Dermis blood vessel endothelial cell (primary cell): ENCODE data around the gene RFX1. TPM values are rescaled to one million over a fixed set of nuclear protein-coding genes. Genes with fewer than 3 reads are reported as not detected.
"Not testable (repeated sequence)": the region's sequence is repeated elsewhere in the genome, so short reads cannot be mapped to it uniquely, and the experiment has no call there.

Experiments
- DNase-seq: peaks from one replicate; pipeline ENCODE4 v3.0.0; 2010
- total RNA-seq: library from RNA; depleted of rRNA; stranded (reverse); fragments of >200 nt; gene quantifications from 2 replicates; pipeline ENCODE4 v1.2.3, GENCODE V29; 2014

Gene RFX1
- total RNA-seq, 1 donor from 2014 or later, result 2.0 TPM

DNA sequence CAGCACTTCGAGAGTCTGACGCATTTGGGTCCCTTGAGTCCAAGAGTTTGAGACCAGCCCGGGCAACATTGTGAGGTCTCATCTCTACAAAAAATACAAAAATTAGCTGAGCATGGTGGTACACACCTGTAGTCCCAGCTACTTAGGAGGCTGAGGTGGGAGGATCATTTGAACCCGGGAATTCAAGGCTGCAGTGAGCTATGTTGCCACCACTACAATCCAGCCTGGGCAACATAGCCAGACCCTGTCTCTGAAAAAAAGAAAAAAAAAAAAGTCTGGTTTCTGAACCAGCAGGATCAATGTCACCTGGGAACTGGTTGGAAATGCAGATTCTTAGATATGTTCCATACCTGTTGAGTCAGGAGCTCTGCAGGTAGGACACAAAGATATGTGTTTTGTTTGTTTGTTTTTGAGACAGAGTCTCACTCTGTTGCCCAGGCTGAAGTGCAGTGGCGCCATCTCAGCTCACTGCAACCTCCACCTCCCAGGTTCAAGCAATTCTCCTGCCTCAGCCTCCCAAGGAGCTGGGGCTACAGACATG lies 20.6 kb upstream of the RFX1 start:
- DNase-seq, result not testable (repeated sequence)

DNA sequence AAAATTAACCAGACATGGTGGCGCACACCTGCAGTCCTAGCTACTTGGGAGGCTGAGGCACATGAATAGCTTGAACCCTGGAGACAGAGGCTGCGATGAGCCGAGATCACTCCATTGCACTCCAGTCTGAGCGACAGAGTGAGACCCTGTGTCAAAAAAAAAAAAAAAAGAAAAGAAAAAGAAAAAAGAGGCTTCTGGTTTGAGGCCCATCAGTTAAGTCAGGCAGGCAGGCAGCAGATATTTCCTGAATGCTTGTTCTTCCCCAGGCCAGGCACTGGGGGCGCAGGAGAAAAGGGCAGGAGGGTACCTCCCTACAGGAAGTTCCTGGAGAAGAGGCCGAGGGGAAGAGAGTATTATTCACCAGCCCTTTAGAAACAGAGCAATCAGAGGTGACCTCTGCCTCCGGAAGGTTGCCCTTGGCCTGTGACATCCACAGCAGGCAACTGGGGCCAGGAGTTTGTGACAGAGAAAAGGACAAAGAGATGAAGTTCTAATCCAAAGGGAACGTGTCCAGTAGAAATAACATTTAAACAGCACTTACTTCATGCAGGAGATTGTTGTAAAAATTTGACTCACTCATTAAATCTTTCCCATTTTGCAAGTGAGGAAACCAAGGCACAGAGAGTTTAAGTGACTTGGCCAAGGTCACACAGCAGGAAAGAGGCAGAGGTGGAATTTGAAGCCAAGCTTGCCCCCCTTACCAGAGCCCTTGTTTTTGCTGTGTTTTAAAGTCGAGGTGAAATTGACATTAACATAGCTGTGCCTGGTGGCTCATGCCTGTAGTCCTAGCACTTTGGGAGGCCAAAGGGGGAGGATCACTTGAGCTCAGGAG lies 17.5 kb upstream of the RFX1 start:
- peak; percentile 83 for DNase-seq

DNA sequence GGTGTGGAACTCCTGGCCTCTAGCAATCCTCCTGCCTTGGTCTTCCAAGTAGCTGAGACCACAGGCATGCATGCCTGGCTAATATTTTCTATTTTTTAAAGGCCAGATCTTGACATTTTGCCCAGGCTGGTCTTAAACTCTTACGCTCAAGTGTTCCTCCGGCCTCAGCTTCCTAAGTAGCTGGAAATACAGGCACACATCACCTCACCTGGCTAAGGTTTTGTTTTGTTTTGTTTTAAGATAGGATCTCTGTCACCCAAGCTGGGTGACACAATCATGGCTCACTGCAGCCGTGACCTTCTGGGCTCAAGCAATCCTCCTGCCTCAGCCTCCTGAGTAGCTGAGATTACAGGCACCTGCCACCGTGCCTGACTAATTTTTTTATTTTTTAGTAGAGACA lies 16.3 kb upstream of the RFX1 start:
- DNase-seq, result no peak

DNA sequence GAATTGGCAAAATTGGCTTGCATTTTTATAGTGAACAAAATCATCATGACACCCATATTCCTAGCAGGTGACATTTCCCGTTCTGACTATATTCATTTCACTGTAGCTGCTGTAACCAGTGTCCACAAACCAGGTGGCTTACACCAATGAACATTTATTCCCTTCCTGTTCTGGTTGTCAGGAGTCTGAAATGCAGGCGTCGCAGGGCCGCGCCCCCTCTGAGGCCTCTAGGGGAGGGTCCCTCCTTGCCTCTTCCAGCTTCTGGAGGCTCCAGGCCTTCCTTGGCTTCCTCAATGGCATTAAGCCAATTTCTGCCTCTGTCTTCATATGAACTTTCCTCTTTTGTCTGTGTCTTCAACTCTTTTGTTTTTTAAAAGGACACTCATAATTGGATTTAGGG lies 15.4 kb upstream of the RFX1 start:
- no peak for DNase-seq

DNA sequence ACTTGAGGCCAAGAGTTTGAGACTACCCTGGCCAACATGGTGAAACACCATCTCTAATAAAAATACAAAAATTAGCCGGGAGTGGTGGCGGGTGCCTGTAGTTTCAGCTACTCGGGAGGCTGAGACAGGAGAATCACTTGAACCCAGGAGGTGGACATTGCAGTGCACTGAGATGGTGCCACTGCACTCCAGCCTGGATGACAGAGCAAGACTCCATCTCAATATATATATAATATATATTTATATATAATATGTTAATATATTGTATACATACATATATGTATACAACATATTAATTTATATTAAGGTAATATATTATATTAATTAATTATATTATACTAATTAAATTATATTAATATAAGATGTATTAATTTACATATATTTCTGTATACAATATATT lies 13.6 kb upstream of the RFX1 start:
- DNase-seq, result not testable (repeated sequence)

DNA sequence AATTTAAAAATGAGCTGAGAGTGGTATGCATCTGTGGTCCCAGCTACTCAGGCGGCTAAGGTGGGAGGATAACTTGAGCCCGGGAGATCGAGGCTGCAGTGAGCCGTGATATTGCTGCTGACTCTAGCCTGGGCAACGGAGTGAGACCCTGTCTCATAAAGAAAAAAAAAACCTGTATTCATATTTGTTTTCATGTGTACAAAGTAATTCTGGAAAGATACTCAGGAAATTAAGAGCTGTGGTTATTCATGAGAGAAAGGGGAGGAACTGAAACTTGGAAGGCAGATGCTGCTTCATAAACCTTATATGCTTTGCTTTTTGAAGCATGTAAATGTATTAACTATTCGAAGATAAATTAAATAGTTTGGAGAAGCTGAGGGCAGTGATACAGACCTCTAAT lies 13.0 kb upstream of the RFX1 start:
- DNase-seq, result no peak

DNA sequence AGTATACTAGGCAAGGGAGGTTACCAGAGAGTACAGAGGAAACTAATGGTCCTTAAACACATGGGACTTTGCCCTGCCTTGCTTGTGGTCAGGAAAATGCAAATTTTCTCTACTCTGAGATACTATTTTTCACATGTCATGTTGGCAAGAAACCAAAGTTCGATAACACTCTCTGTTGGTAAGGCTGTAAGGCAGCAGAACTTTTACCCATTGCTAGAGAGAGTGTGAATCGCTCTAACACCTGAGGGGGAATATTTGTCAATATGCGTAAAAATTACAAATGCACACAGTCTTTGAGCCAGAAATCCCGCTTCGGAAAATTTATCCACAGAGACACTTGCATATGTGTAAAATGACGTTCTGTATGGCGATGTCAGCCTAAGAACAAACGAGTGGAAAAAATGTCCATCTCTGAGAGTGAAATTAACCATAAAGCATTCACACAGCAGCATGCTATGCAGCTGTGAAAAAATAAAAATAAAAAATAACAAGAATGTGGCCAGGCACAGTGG lies 9.5 kb upstream of the RFX1 start:
- DNase-seq, result no peak

DNA sequence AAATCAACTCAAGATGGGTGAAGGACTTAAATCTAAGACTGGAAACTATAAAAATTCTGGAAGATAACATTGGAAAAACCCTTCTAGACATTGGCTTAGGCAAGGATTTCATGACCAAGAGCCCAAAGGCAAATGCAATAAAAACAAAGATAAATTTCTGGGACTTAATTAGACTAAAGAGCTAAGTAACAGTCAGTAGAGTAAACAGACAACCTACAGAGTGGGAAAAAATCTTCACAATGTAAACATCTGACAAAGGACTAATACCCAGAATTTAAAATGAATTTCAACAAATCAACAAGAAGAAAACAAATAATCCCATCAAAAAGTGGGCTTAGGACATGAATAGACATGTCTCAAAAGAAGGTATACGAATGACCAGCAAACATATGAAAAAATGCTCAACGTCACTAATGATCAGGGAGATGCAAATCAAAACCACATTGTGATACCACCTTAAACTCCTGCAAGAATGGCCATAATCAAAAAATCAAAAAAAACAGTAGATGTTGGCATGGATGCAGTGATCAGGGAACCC lies 6.3 kb upstream of the RFX1 start:
- DNase-seq, result no peak

DNA sequence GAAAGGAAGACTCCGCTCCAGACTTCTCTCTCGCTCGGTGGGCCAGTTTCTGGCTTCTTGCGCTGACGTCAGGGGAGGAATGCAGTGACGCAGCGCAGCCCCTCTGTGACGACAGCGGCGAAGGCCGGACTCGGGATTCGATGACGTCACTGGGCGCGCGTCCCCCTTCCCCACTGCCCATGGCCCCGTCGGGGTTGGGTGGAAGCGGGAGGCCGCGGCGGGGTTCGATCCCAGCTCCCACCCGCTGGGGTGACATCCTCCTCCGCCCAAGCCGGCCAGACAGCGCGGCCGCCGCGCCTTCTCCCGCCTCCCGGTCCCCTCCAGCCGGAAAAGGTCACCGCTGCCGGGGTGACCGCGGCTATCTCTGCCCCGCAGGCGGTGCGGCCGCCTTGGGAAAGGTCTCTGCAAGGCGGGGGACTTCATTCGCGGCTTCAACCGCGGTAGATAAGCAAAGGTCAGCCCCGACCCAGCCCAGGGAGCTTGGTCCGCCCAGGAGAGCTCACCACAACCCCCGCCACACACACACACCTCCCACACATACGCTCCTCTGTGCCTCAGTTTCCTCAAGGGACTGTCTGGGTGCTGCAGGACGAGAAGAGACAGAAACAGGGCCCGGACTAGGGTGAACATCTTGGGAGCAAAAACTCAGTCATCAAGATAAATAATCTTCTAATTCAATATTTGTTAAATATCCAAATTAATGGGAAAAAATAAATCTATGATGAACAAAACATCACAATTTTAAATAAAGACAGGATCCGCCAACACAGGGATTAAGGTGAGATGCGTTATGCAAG lies 844 bp upstream of the RFX1 start:
- no peak for DNase-seq

DNA sequence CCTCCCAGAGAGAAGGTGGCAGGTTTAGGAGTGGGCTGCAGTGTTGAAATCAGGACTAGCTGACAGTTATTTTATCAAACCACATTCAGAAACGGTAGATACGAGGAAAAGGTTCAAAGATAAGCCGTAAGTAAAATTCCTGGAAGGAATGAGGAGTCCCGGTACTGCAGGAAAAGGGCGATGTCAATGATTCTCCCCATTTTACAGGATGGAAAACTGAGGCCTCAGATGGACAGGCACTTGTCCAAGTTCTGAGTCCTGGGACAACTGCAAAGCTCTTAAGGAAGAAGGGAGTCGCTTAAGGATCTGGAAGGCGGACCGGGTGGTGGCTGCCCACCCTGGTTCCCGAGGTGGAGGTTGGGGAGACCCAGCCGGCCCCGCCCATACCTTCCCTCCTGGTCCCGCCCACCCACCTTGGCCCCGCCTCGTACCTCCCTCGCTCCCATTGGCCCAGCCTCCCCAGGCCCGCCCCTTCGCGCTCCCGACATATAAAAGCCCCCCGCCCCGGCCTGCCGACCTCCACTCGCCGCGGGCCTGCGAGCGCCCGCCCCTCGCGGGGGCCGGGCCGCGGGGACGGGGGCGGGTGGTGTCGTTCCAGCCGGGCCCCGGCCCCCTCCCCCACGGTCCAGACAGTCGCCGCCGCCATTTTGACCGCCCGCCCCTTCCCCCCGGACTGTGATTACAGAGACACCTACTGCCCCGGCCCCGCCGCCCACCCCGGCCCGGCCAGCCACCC lies 603 bp downstream of the RFX1 start:
- peak; percentile 94 for DNase-seq

DNA sequence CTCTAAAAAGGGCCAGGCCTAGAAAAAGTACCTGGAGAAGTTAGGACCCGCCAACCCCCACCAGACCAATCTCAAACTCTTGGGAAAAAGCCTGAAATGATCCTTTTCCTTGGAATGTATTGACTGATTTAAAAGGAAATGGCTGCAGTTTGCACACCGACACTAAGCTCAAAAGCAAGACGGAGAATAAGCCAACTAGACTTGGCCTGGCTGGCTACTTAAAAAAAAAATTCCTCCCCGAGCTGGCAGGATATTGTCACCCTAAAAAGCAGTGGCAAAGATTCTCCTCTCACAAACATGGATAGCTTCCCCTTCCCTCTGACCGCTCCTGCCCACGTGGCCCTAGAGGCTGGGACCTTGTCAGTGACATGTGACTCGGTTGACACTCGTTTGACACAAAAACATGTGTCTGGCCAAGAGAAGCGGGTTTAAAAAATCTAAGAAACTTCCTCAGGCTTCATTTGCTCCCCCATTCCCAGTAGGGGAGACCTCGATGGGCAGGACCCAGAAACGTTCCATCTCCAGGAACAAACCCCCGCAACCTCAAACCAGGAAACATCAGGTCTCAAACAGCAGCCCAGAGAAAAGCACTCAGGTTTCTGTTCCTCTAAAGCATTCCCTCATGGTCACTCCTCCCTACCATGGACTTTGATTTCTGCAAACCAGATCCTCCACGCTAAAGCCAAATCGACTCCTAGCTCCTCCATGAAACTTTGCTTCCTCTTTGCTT lies 1.3 kb downstream of the RFX1 start:
- DNase-seq, result peak; percentile 61

DNA sequence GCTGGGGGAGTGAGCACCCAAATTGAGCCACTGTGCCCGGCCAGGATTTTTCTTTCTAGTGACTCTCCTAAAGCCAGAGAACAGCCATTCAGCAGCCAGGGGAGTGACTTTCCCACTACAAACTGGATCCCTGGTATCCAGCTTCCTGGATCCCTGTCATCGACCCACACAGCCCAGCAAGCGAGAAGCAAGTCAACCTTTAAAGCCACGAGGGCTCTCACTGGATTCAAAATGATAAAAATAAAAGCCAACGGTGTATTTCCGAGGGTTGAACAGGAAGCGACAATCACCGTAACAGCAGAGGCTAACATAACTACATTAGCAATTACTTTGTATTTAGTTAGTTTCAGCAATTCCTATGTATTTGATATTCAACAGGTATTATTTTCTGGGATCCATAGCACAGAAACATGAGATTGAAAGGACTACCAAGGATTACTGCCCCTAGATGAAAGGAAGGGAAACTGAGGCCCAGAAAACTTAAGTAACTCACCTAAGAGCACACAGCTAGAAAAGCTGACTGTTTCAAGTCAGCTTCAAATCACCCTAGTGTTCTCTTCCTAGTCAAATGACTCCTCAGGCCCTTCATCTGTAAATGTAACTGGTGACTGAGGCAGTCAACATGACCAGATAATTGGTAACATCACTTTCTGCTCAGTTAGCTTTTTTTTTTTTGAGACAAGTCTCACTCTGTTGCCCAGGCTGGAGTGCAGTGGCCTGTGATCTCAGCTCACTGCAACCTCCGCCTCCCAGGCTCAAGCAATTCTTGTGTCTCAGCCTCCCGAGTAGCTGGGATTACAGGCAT lies 2.7 kb downstream of the RFX1 start:
- peak; percentile 40 for DNase-seq

DNA sequence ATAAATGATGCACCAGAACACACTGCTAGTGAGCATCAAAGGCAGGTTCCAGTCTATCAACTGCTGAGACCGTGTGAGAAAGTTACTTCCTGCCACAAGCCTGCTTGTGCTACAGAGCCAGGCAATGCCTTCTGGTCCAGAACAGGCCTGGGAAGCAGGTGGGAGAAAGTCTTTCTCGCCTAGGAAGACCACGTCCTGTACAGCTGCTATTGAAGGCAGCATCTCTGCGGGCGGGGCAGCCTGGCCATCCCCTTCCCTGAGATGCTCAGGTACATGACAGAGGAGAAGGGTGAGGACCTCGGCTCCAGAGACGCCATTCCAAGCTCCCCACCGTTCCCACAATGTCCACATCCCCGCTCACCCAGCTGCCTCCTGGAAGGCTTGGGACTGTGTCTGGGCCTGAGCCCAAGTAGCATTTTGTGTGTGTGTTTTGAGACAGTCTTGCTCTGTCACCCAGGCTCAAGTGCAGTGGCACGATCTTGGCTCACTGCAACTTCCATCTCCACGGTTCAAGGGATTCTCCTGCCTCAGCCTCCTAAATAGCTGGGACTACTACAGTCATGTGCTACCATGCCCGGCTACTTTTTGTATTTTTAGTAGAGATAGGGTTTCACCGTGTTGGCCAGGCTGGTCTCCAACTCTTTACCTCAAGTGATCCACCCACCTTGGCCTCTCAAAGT lies 3.4 kb downstream of the RFX1 start:
- no peak for DNase-seq

DNA sequence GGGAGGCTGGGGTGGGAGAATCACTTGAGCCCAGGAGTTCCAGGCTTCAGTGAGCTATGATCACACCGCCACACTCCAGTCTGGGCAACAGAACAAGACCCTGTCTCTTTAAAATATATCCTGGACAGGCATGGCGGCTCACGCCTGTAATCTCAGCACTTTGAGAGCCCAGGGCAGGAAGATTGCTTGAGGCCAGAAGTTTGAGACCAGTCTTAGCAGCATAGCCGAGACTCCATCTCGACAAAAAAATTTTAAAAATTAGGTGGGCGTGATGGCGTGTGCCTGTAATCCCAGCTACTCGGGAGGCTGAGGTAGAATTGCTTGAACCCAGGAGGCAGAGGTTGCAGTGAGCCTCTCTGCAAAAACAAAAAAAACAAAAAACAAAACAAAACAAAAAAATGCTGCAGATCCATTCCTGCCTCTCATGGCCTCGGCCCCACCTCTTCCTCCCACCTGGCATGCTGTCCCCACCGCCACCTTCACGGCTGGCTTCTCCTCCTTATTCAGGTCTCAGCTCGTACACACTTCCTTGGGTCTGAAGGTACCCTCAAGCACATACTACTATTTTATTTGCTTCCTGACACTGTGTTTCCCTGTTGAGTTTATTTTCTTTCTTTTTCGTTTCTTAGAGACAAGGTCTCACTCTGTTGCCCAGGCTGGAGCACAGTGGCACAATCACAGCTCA lies 5.3 kb downstream of the RFX1 start:
- no peak for DNase-seq

DNA sequence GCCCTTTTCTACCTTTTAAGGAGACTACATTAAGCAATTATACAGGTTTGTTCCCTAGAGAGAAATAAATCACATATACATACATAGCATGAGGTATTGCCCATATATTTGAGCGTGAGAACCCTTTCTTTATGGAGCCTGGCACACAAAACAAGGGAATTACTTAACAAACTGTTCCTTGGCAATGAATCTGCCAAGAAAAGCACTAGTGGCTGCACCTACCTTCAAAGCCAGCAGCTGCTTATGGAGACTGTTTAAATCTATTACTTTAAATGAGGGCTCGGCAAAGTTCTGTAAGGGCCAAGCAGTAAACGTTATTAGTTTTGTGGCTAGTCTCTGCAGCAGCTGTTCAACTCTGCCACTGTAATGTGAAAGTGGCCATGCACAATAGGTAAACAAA lies 7.0 kb downstream of the RFX1 start:
- DNase-seq, result no peak

DNA sequence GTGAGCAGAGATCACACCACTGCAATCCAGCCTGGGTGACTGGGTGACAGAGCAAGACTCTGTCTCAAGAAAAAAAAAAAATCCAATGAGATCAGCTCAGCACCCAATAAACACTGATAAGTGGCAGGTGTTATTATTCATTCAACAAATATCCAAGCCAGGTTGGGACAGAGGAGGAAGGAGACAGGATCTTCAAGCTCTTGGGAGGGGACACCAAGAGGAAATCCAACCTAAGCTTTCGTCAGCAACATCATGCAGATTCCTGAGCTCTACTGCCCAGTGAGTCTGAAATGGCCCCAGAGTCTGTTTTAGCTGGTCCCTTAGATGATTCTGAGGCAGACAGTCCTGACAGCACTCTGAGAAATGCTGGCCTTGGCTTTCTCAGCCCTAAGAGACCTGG lies 7.7 kb downstream of the RFX1 start:
- no peak for DNase-seq

DNA sequence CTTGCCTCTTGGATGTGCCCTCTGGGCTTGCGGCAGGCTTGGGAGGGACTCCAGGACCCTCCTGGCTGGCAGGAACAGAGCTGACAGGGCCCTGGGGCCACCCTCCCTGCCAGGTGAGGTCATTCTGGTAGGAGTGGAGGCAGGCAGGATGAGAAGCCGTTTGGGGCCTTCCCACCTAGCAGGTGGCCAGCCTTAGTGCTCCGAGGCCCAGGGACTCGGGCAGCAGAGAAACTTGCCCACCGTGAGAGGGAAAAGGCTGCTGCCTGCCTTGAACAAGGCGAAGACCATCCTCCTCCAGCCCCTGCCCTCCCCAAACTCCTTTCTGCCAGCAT lies 8.5 kb downstream of the RFX1 start:
- DNase-seq, result no peak

DNA sequence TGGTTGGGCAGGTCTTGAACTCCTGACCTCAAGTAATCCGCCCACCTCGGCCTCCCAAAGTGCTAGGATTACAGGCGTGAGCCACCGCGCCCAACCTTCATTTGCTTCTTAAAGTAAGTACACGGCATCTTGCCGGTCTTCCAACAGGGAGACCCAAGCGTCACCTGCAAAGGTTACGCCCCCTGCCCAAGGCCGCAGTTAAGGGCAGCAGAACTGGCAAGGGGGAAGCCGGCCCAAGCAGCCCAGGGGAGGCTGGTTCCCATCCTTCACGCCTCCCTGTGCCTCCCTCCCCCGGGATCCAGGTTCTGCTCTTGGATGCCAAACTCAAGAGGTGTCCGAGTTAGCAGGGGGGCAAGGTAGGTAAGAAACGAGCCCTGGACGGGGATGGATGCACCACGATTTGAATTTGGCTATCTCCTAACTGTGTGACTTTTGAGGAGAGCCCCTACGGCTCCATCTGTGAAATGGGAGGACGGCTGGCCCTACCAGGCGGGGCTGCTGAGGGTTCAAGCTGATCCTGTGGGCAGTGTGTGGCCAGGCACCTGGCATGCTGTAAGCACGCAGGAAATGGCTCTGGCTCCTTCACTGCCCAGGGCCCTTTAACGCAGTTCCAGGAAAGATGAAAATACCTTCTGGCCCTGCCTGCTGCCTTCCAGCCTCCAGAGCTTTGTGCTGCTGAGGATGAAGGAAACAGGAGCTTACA lies 9.0 kb downstream of the RFX1 start:
- no peak for DNase-seq
